DND-41 (cell line): Measurements from ENCODE around the gene SLC2A14.
"Not testable (repeated sequence)": the region's sequence is repeated elsewhere in the genome, so short reads cannot be mapped to it uniquely, and the experiment has no call there.

Experiments used
- ATAC-seq: fragments of 200-7000 bp; cut with Tn5 transposase; 3 replicates; pipeline ENCODE4 v1.9.1; 2021; ENCODE audit warnings: low read depth; ENCODE audit not compliant: insufficient read depth
- DNase-seq: peaks from one replicate; pipeline ENCODE4 v3.0.0-alpha.2; 2020
- H2AFZ ChIP-seq: 2 replicates; pipeline ENCODE4 v1.6.0; 2012; ENCODE audit warnings: low read depth, low read length
- H3K27ac ChIP-seq: 2 replicates; pipeline ENCODE4 v1.5.1; 2012; ENCODE audit warnings: low read length, inconsistent platforms
- H3K27me3 ChIP-seq: fragments of 200-600 bp; sonication (generic); 2 replicates; pipeline ENCODE4 v1.6.0; 2012; ENCODE audit warnings: low read length, mild to moderate bottlenecking, inconsistent platforms; ENCODE audit not compliant: insufficient read depth, poor library complexity
- H3K36me3 ChIP-seq: 2 replicates; pipeline ENCODE4 v1.5.1; 2012; ENCODE audit warnings: low read length, inconsistent platforms; ENCODE audit not compliant: insufficient read depth
- H3K4me1 ChIP-seq: 2 replicates; pipeline ENCODE4 v1.5.1; 2012; ENCODE audit warnings: mild to moderate bottlenecking, low read length; ENCODE audit not compliant: insufficient read depth
- H3K4me2 ChIP-seq: 2 replicates; pipeline ENCODE4 v1.6.0; 2012; ENCODE audit warnings: mild to moderate bottlenecking, moderate library complexity, low read length, inconsistent platforms; ENCODE audit not compliant: insufficient read depth
- H3K4me3 ChIP-seq, 2 experiments: fragments of 200-600 bp in 1 of 2; shearing (Covaris generic) in 1 of 2; 2 replicates each; pipeline ENCODE4 v1.5.1; 2012 to 2016; ENCODE audit warnings: inconsistent platforms in 2 of 2, low read length in 2 of 2, mild to moderate bottlenecking in 2 of 2, low read depth in 1 of 2, moderate library complexity in 1 of 2
- H3K79me2 ChIP-seq: 2 replicates; pipeline ENCODE4 v1.6.0; 2012; ENCODE audit warnings: low read length, inconsistent platforms; ENCODE audit not compliant: insufficient read depth
- H3K9ac ChIP-seq: 2 replicates; pipeline ENCODE4 v1.6.0; 2012; ENCODE audit warnings: low read depth, mild to moderate bottlenecking, inconsistent platforms, low read length, moderate library complexity
- H3K9me3 ChIP-seq: 2 replicates; pipeline ENCODE4 v1.5.1; 2012; ENCODE audit warnings: low read length, moderate library complexity, mild to moderate bottlenecking, inconsistent platforms; ENCODE audit not compliant: insufficient read depth, severe bottlenecking
- H4K20me1 ChIP-seq: 2 replicates; pipeline ENCODE4 v1.6.0; 2012; ENCODE audit warnings: low read length; ENCODE audit not compliant: insufficient read depth
- CTCF ChIP-seq: IDR thresholded peaks from 2 replicates; pipeline ENCODE4 v1.5.1; 2012; ENCODE audit warnings: borderline replicate concordance, low read length, moderate library complexity, mild to moderate bottlenecking; ENCODE audit not compliant: poor library complexity, severe bottlenecking; ENCODE audit errors: extremely low read depth
- EZH2 ChIP-seq: IDR thresholded peaks from 3 replicates; pipeline ENCODE4 v1.6.1; 2012; ENCODE audit warnings: borderline replicate concordance, low read depth, mild to moderate bottlenecking, moderate library complexity, low read length, inconsistent platforms; ENCODE audit not compliant: severe bottlenecking

SLC2A14 gene

GRCh38 chr12:7797698-7798398 is 74.9 kb downstream of the SLC2A14 start:
- H4K20me1 ChIP-seq, result no peaks in the 10 kb centered on the region
- H3K4me2 ChIP-seq, result no peak overlapping the region
- no peak overlapping the region for H3K9ac ChIP-seq
- H3K79me2 ChIP-seq, result no peaks in the 10 kb centered on the region
- H3K9me3 ChIP-seq, result no peaks in the 10 kb centered on the region
- no peak for DNase-seq
- no peak for TF ChIP-seq EZH2
- ATAC-seq, result no peak
- H2AFZ ChIP-seq, result no peak overlapping the region
- H3K4me1 ChIP-seq, result no peaks in the 10 kb centered on the region
- peaks cover 6% of the 10 kb centered on the region for H3K27me3 ChIP-seq
- H3K4me3 ChIP-seq, result no peak overlapping the region
- H3K36me3 ChIP-seq, result no peaks in the 10 kb centered on the region
- H3K27ac ChIP-seq, result no peak overlapping the region

- not testable (repeated sequence) for H3K27ac ChIP-seq, H3K79me2 ChIP-seq, H3K36me3 ChIP-seq, H3K4me2 ChIP-seq, H4K20me1 ChIP-seq, ATAC-seq, H3K4me3 ChIP-seq, H2AFZ ChIP-seq, H3K27me3 ChIP-seq, H3K9me3 ChIP-seq, H3K4me1 ChIP-seq, H3K9ac ChIP-seq, DNase-seq
Measured at GRCh38 chr12:7797269-7797668, 75.4 kb downstream of the SLC2A14 start.

- no peak overlapping the region for H3K27ac ChIP-seq
- H2AFZ ChIP-seq, result no peak overlapping the region
- H3K9ac ChIP-seq, result no peak overlapping the region
- no peak overlapping the region for H3K4me2 ChIP-seq
- H4K20me1 ChIP-seq, result no peaks in the 10 kb centered on the region
- no peaks in the 10 kb centered on the region for H3K9me3 ChIP-seq
- no peak for ATAC-seq
- no peaks in the 10 kb centered on the region for H3K79me2 ChIP-seq
- no peak overlapping the region for H3K4me3 ChIP-seq
- no peaks in the 10 kb centered on the region for H3K4me1 ChIP-seq
- peaks cover 5% of the 10 kb centered on the region for H3K27me3 ChIP-seq
- TF ChIP-seq EZH2, result no peak
- no peak for TF ChIP-seq CTCF
- DNase-seq, result no peak
- no peaks in the 10 kb centered on the region for H3K36me3 ChIP-seq
Measured at GRCh38 chr12:7793211-7793610, 79.5 kb downstream of the SLC2A14 start.

GRCh38 chr12:7788884-7789528 is 83.7 kb downstream of the SLC2A14 start, which contains the start of gene NANOG:
Gene NANOG, plus strand, starts transcription at chr12:7789402. Its CDS starts 213 bp downstream, at chr12:7789615.
- DNase-seq, H3K4me1 ChIP-seq, H3K36me3 ChIP-seq, H3K27ac ChIP-seq, H3K9me3 ChIP-seq, H3K4me3 ChIP-seq, H3K79me2 ChIP-seq, H3K4me2 ChIP-seq, H2AFZ ChIP-seq, ATAC-seq, H3K9ac ChIP-seq, H3K27me3 ChIP-seq, H4K20me1 ChIP-seq: not testable (repeated sequence)

GRCh38 chr12:7788294-7788660 is 84.4 kb downstream of the SLC2A14 start:
- TF ChIP-seq CTCF (no peak), EZH2 (no peak)
- ATAC-seq, result no peak
- no peak overlapping the region for H3K27ac ChIP-seq
- no peak overlapping the region for H2AFZ ChIP-seq
- no peak overlapping the region for H3K9ac ChIP-seq
- H3K4me3 ChIP-seq, result no peak overlapping the region
- H3K4me2 ChIP-seq, result no peak overlapping the region
- no peaks in the 10 kb centered on the region for H3K36me3 ChIP-seq
- H3K79me2 ChIP-seq, result no peaks in the 10 kb centered on the region
- DNase-seq, result no peak
- no peaks in the 10 kb centered on the region for H3K4me1 ChIP-seq
- H4K20me1 ChIP-seq, result no peaks in the 10 kb centered on the region
- no peaks in the 10 kb centered on the region for H3K9me3 ChIP-seq
- no peaks in the 10 kb centered on the region for H3K27me3 ChIP-seq
